ENCODE results near the gene CDC20B.

DNA sequence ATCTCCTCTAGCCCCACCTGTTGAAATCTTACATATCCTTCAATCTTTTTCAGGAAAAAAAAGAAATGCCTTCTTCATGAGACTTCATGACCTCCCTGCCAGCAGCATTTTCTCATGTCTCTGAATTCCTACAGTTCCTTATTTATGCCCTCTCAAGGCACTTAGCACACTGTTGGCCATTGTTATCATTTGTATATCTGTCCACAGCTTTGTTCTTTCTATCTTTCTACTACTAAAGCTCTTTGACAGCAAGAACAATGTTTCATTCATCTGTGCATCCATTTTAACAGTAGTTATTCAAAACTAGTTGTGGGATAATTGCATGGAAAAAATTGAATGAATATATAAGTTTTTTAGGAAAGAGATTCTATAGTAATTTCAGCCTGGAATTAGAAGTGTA lies 91.4 kb downstream of the CDC20B start:
- TF ChIP-seq, protein P1, sequence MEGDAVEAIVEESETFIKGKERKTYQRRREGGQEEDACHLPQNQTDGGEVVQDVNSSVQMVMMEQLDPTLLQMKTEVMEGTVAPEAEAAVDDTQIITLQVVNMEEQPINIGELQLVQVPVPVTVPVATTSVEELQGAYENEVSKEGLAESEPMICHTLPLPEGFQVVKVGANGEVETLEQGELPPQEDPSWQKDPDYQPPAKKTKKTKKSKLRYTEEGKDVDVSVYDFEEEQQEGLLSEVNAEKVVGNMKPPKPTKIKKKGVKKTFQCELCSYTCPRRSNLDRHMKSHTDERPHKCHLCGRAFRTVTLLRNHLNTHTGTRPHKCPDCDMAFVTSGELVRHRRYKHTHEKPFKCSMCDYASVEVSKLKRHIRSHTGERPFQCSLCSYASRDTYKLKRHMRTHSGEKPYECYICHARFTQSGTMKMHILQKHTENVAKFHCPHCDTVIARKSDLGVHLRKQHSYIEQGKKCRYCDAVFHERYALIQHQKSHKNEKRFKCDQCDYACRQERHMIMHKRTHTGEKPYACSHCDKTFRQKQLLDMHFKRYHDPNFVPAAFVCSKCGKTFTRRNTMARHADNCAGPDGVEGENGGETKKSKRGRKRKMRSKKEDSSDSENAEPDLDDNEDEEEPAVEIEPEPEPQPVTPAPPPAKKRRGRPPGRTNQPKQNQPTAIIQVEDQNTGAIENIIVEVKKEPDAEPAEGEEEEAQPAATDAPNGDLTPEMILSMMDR (IDR thresholded peaks at IDR 0.05) = no peak
- TF ChIP-seq POLR2A (IDR thresholded peaks at IDR 0.05) = no peak

Measured in sigmoid colon (tissue), 3 donors.